Measurements from ENCODE around the gene CTNND2.

Gene CTNND2

GRCh38 chr5:10933121-10933520, 971.1 kb downstream of the CTNND2 start:
- DNase-seq (ENCODE audit: low read depth, low spot score), result no peak

- DNase-seq (ENCODE audit: low read depth, low spot score), result no peak
These were observed 971.8 kb downstream of the CTNND2 start for GRCh38 chr5:10932426-10932825.

- no peak for DNase-seq (ENCODE audit: low read depth, low spot score)
These were observed 976.6 kb downstream of the CTNND2 start for GRCh38 chr5:10927608-10928007.

GRCh38 chr5:10923310-10923709, 980.9 kb downstream of the CTNND2 start:
- no peak for DNase-seq (ENCODE audit: low read depth, low spot score)

All from activated CD4-positive, CD25-positive, alpha-beta regulatory T cell treated with anti-CD3 and anti-CD28 coated beads, Interleukin-2, amount 50 U/mL, for 16 hours (primary cell).